GM12878 (cell line): Measurements from ENCODE around the gene PLEKHH1. TPM values are rescaled to one million over a fixed set of nuclear protein-coding genes. Genes with fewer than 3 reads are reported as not detected.

ENCODE experiments used
- BHLHE40 ChIP-seq, 2 experiments: fragments of 450-650 bp in 1 of 2; IDR thresholded peaks; 2 replicates each; pipeline ENCODE4 v1.6.1; 2011 to 2017; ENCODE audit warnings: low read depth in 2 of 2, borderline replicate concordance in 1 of 2, improper control_type of control experiment in 1 of 2, low read length in 1 of 2, mild to moderate bottlenecking in 1 of 2
- CEBPB ChIP-seq, 2 experiments: fragments of 150-350 bp in 1 of 2; IDR thresholded peaks; 2 replicates each; pipeline ENCODE4 v1.6.1; 2012 to 2014; ENCODE audit warnings: low read depth in 2 of 2, low read length in 2 of 2, borderline replicate concordance in 1 of 2, inconsistent platforms in 1 of 2
- EED ChIP-seq: sonication (generic); IDR thresholded peaks from 2 replicates; pipeline ENCODE4 v1.6.1; 2016; ENCODE audit warnings: antibody characterized with exemption, low read depth
- IKZF2 ChIP-seq, 2 experiments: fragments of 450-650 bp; IDR thresholded peaks; 2 replicates each; pipeline ENCODE4 v1.6.1; 2017; ENCODE audit warnings: mild to moderate bottlenecking in 2 of 2, moderate library complexity in 2 of 2
- NFYA ChIP-seq: IDR thresholded peaks from 2 replicates; pipeline ENCODE4 v1.6.1; 2011; ENCODE audit warnings: low read depth, mild to moderate bottlenecking, low read length, improper control_type of control experiment, borderline replicate concordance
- PAX5 ChIP-seq: IDR thresholded peaks from 2 replicates; pipeline ENCODE4 v1.6.1; 2011; ENCODE audit warnings: low read depth, low read length, borderline replicate concordance
- POLR2AphosphoS2 ChIP-seq: IDR thresholded peaks from 2 replicates; pipeline ENCODE4 v1.6.1; 2011; ENCODE audit warnings: low read depth, mild to moderate bottlenecking, low read length, improper control_type of control experiment, moderate library complexity
- RBBP5 ChIP-seq: fragments of 200-600 bp; sonication (generic); conservative IDR thresholded peaks from 2 replicates; pipeline ENCODE4 v1.6.1; 2016
- RCOR1 ChIP-seq: conservative IDR thresholded peaks from 2 replicates; pipeline ENCODE4 v1.6.1; 2012; ENCODE audit warnings: low read depth, low read length, improper control_type of control experiment
- TCF3 ChIP-seq: IDR thresholded peaks from 2 replicates; pipeline ENCODE4 v1.6.1; 2012; ENCODE audit warnings: low read depth, mild to moderate bottlenecking, low read length, borderline replicate concordance; ENCODE audit not compliant: insufficient read depth
- ZNF384 ChIP-seq: IDR thresholded peaks from 2 replicates; pipeline ENCODE4 v1.6.1; 2012; ENCODE audit warnings: low read depth, mild to moderate bottlenecking, low read length, improper control_type of control experiment, borderline replicate concordance
- ZSCAN29 ChIP-seq: fragments of 450-650 bp; IDR thresholded peaks from 2 replicates; pipeline ENCODE4 v1.6.1; 2017; ENCODE audit warnings: mild to moderate bottlenecking, moderate library complexity
- polyA plus RNA-seq, 11 experiments: library from polyadenylated mRNA; depleted of rRNA in 4 of 11; unstranded in 6 of 11; stranded (reverse) in 5 of 11; fragments of >200 nt; fragmentation: Nextera tagmentation in 4 of 11; fragmentation: Illumina TruSeq in 1 of 11; extraction: Ambion mirVana in 4 of 11; extraction: Trizol in 1 of 11; gene quantifications; 1 replicate in 1 of 11; 2 replicates in 10 of 11; pipeline versions ENCODE4 v1.2.1 to v1.2.3, GENCODE V29; 2011 to 2016; ENCODE audit warnings: inconsistent platforms in 2 of 11, missing spikeins in 2 of 11, low read depth in 1 of 11
- total RNA-seq, 4 experiments: library from RNA; depleted of rRNA in 3 of 4; stranded (reverse); fragments of >200 nt in 3 of 4; fragmentation: Illumina TruSeq in 1 of 4; extraction: Trizol in 1 of 4; gene quantifications; 2 replicates each; pipeline versions ENCODE4 v1.2.1 to v1.2.3, GENCODE V29; 2013 to 2021
- TF ChIP-seq, protein P1 (sequence below): fragments of 450-650 bp; formaldehyde crosslinking; IDR thresholded peaks from 2 replicates; pipeline ENCODE4 v1.4.0; 2020; ENCODE audit warnings: mild to moderate bottlenecking, moderate library complexity

The PLEKHH1 gene
- total and polyA plus RNA-seq, 10 of the 15 experiments (the other 5 are each of a cell fraction or from before 2014, with no cell fraction given), result 0.11 to 0.95 (median 0.41) TPM

DNA sequence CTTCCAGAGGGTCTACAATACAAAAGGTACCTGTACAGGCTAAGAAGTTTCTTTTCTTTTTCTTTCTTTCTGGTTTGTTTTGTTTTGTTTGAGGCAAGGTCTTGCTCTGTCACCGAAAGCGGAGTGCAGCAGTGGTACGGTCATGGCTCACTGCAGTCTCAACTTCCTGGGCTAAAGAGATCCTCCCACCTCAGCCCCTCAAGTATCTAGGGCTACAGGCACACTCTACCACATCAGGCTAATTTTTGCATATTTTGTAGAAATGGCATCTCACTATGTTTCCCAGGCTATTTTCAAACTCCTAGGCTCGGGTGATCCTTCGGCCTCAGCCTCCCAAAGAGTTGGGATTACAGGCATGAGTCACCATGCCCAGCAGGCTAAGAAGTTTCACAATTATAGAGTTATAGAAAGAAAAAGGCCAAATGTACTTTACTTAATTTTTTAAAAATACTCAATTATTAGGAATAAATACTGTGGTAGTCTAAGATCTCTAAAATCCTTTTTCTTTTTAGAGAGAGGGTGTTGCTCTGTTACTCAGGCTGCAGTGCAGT, 70.0 kb downstream of the PLEKHH1 start (continued):
- 0 out of 2 replicates have a peak, but pooled peaks have one; percentile 28 for TF ChIP-seq TCF3
- no peak for TF ChIP-seq ZSCAN29
- peak; percentile 92 for TF ChIP-seq PAX5
- TF ChIP-seq CEBPB (IDR thresholded peaks at IDR 0.05; ENCODE audit: borderline replicate concordance in 1 of 2, low read depth in 2 of 2, low read length in 2 of 2), result no peak
- 0 out of 4 replicates have a peak, but pooled peaks of 1 of the 2 experiments have one; percentile 9 for TF ChIP-seq BHLHE40 (IDR thresholded peaks at IDR 0.05; ENCODE audit: borderline replicate concordance in 1 of 2, low read depth in 2 of 2, low read length in 1 of 2)
- TF ChIP-seq NFYA, result no peak
- TF ChIP-seq POLR2AphosphoS2, result no peak
- TF ChIP-seq, protein P1, sequence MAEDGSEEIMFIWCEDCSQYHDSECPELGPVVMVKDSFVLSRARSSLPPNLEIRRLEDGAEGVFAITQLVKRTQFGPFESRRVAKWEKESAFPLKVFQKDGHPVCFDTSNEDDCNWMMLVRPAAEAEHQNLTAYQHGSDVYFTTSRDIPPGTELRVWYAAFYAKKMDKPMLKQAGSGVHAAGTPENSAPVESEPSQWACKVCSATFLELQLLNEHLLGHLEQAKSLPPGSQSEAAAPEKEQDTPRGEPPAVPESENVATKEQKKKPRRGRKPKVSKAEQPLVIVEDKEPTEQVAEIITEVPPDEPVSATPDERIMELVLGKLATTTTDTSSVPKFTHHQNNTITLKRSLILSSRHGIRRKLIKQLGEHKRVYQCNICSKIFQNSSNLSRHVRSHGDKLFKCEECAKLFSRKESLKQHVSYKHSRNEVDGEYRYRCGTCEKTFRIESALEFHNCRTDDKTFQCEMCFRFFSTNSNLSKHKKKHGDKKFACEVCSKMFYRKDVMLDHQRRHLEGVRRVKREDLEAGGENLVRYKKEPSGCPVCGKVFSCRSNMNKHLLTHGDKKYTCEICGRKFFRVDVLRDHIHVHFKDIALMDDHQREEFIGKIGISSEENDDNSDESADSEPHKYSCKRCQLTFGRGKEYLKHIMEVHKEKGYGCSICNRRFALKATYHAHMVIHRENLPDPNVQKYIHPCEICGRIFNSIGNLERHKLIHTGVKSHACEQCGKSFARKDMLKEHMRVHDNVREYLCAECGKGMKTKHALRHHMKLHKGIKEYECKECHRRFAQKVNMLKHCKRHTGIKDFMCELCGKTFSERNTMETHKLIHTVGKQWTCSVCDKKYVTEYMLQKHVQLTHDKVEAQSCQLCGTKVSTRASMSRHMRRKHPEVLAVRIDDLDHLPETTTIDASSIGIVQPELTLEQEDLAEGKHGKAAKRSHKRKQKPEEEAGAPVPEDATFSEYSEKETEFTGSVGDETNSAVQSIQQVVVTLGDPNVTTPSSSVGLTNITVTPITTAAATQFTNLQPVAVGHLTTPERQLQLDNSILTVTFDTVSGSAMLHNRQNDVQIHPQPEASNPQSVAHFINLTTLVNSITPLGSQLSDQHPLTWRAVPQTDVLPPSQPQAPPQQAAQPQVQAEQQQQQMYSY (CRISPR knock-in tag), result no peak
- TF ChIP-seq RBBP5, result no peak
- TF ChIP-seq ZNF384, result no peak
- no peak for TF ChIP-seq EED
- peak; percentile 30 to 34; a peak in 2 of 4 replicates for TF ChIP-seq IKZF2 (IDR thresholded peaks at IDR 0.05)
- TF ChIP-seq RCOR1, result no peak
- TF ChIP-seq, all 136 proteins: peak for 9
